Activated CD4-positive, alpha-beta T cell treated with anti-CD3 and anti-CD28 coated beads, Interleukin-2, amount 10 ng/mL, durations not matched to agents 7 days and 5 days (primary cell): ENCODE data around the gene RNFT2. TPM values are rescaled to one million over a fixed set of nuclear protein-coding genes. Genes with fewer than 3 reads are reported as not detected.
"Not testable (repeated sequence)": the region's sequence is repeated elsewhere in the genome, so short reads cannot be mapped to it uniquely, and the experiment has no call there.

Experiments
- CTCF ChIA-PET: fragments of 350-600 bp; sonication (Branson Sonifier 250); formaldehyde crosslinking; loops from one replicate; lab custom pipeline; 2021; ENCODE audit warnings: antibody characterized with exemption; lab: Charles Lee
- POLR2A ChIA-PET: fragments of 350-600 bp; sonication (Branson Sonifier 250); formaldehyde crosslinking; loops from one replicate; lab custom pipeline; 2021; ENCODE audit warnings: antibody characterized with exemption; lab: Charles Lee
- DNase-seq: peaks from one replicate; pipeline ENCODE4 v3.0.0-alpha.2; 2020
- H3K27ac Mint-ChIP-seq: one replicate; pipeline ENCODE4 v1.8.0; 2021; ENCODE audit warnings: mild to moderate bottlenecking, moderate library complexity, mixed read lengths
- H3K27me3 Mint-ChIP-seq: one replicate; pipeline ENCODE4 v1.8.0; 2021; ENCODE audit warnings: mixed read lengths
- H3K36me3 Mint-ChIP-seq: one replicate; pipeline ENCODE4 v1.8.0; 2021; ENCODE audit warnings: low read depth, mixed read lengths
- H3K4me1 Mint-ChIP-seq: one replicate; pipeline ENCODE4 v1.8.0; 2021; ENCODE audit warnings: mixed read lengths
- H3K4me3 Mint-ChIP-seq: one replicate; pipeline ENCODE4 v1.8.0; 2021; ENCODE audit warnings: mild to moderate bottlenecking, moderate library complexity, mixed read lengths
- H3K9me3 Mint-ChIP-seq: one replicate; pipeline ENCODE4 v1.8.0; 2021; ENCODE audit warnings: mixed read lengths
- total RNA-seq, 2 experiments: library from RNA; stranded (reverse); gene quantifications; one replicate each; pipeline ENCODE4 v1.2.3, GENCODE V29; 2021

The RNFT2 gene
- total RNA-seq, 2 experiments from 2014 or later = 11.7 to 15.1 TPM

DNA sequence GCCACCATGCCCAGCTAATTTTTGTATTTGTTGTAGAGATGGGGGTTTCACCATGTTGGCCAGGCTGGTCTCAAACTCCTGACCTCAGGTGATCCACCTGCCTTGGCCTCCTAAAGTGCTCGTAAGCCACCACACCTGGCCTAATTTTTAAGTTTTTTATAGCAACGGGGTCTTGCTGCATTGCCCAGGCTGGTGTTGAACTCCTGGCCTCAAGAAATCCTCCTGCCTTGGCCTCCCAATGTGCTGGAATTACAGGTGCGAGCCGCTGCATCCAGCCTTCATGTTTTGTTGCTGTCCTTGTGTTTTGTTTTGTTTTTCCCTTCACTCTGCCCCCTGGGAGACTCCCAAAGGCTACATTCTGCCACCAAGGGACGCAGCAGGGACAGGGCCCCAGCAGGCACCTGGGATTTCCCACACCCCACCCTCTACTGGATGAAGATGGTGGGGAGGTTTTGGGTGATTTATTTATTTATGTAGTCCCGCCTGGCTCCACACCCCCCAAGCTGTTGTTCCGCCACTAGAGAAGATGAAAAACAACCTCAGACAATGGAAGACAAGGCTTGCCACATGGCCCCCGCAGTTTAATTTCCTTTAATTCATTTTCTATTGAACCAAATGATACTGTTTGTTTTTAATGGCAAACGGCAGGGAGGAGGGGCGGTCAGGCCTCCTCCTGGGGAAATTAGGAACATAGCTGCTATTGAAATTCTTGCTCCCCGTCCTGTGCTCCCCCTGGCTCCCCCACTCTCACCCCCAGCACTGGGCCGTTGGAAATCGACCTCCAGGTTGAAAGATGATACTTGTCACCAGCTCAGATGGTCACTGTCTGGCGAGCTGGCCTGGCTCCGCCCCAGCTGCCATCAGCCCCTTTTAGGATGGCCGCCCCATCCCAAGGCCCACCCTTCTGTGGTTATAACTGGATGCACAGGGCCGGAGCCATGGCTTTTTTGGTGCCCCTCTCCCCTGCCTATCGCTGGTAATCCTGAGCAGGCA is 70.3 kb downstream of the RNFT2 start:
- ChIA-PET CTCF (no interaction called here), POLR2A (no interaction called here)
- Mint-ChIP-seq H3K27me3 (no peaks in the 10 kb centered on the region), H3K27ac (no peak overlapping the region), H3K36me3 (no peaks in the 10 kb centered on the region), H3K4me1 (peaks cover 6% of the 10 kb centered on the region), H3K9me3 (no peaks in the 10 kb centered on the region), H3K4me3 (no peak overlapping the region)
- no peak for DNase-seq

GRCh38 chr12:116812238-116812637 is 74.1 kb downstream of the RNFT2 start:
- no peak for DNase-seq
- Mint-ChIP-seq H3K27ac (no peak overlapping the region), H3K36me3 (no peaks in the 10 kb centered on the region), H3K4me1 (peaks cover 6% of the 10 kb centered on the region), H3K9me3 (no peaks in the 10 kb centered on the region), H3K4me3 (no peak overlapping the region), H3K27me3 (no peaks in the 10 kb centered on the region)
- CTCF ChIA-PET = no interaction called here
- POLR2A ChIA-PET = no interaction called here

DNA sequence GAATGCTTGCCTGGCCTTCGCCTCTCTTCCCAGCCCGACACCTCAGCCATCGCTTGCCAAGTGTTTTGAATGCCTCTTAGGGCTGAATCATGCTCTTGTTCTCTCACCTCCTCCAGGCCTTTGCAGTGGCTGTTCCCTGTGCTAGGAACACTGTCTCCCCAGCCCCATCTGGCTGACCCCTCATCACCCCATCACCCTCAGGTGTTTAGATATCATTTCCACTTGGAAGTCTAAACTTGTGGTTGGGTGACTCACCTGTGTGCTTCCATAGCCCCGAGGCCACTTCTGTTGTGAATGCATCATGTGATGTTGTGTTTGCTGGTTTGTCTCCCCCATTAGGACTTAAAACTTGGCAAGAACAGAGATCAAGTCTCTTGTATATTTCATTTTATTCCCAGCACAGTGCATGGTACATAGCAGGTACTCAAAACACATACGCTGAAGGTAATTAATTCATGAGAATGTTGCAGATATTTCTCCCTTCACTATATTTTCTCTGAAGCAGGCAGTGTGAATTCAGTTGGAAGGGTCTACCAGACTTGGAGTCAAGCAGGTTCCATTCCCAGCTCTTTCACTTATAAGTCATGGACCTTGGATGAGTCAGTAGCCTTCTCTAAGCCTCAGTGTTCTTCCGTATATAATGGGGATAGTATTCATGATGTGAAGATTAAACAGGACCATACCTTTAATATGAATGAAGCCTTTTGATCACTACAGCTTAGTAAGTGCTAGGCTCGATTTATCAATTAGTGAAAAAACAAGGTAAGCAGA is 75.3 kb downstream of the RNFT2 start:
- Mint-ChIP-seq H3K36me3 (no peaks in the 10 kb centered on the region), H3K27me3 (no peaks in the 10 kb centered on the region), H3K27ac (no peak overlapping the region), H3K4me1 (peaks cover 15% of the 10 kb centered on the region), H3K4me3 (no peak overlapping the region), H3K9me3 (no peaks in the 10 kb centered on the region)
- CTCF ChIA-PET = interaction anchor here (0.6 kb wide), 1 partner anchor 21 kb away, joined by 3 read pairs; no protein-coding TSS in a partner anchor
- DNase-seq = no peak
- POLR2A ChIA-PET = no interaction called here

DNA sequence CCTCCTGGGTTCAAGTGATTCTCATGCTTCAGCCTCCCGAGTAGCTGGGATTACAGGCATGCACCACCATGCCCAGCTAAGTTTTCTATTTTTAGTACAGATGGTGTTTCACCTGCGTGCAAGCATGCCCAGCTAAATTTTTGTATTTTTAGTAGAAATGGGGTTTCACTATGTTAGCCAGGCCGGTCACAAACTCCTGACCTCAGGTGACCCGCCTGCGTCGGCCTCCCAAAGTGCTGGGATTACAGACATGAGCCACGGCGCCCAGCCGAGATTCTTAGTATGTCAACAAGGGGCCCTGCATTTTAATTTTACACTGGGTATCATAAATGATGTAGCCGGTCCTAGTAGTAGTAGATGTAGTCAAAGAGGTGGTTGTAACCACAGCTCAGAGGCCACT is 76.7 kb downstream of the RNFT2 start:
- H3K4me1 Mint-ChIP-seq = peaks cover 24% of the 10 kb centered on the region
- CTCF ChIA-PET, DNase-seq, H3K9me3 Mint-ChIP-seq, H3K27ac Mint-ChIP-seq, H3K36me3 Mint-ChIP-seq, H3K27me3 Mint-ChIP-seq, POLR2A ChIA-PET, H3K4me3 Mint-ChIP-seq: not testable (repeated sequence)

DNA sequence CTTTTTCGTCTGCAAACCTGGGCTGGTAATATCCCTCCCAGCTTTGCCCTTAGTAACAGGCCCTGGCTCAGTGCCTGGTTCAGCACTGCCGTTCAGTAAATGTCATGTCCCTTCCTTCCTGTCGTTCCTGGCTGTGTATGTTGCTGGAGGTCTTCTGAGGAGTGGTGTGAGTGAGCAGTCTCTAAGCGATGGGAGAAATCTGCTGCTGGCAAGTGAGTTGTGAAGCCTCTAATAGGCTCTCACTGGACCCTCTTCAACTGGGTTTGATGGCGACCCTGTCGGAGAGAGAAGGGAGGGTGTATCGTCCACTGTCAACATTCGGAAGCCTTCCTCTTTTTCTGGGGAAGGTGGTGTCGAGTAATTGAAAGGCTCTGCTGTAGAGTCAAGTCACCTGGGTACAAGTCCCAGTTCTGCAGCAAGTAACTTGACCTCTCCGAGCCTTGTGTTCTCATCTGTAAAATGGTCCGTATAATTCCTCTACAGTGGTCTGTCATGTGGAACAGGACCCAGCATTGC is 80.3 kb downstream of the RNFT2 start:
- POLR2A ChIA-PET = no interaction called here
- Mint-ChIP-seq H3K4me1 (peaks cover 27% of the 10 kb centered on the region), H3K36me3 (no peaks in the 10 kb centered on the region), H3K9me3 (no peaks in the 10 kb centered on the region), H3K27me3 (peaks cover 4% of the 10 kb centered on the region), H3K27ac (peak overlapping the region; percentile 93), H3K4me3 (peak overlapping the region; percentile 87)
- peak; percentile 13 for DNase-seq
- CTCF ChIA-PET = interaction anchor here (0.6 kb wide), 1 partner anchor 103 kb away, joined by 4 read pairs; no protein-coding TSS in a partner anchor

- peaks cover 4% of the 10 kb centered on the region for H3K27me3 Mint-ChIP-seq
- H3K9me3 Mint-ChIP-seq = no peaks in the 10 kb centered on the region
- peak; percentile 89 for DNase-seq
- CTCF ChIA-PET = no interaction called here
- POLR2A ChIA-PET = no interaction called here
- H3K4me1 Mint-ChIP-seq = peaks cover 26% of the 10 kb centered on the region
- H3K36me3 Mint-ChIP-seq = no peaks in the 10 kb centered on the region
- H3K4me3 Mint-ChIP-seq = peak overlapping the region; percentile 87
- H3K27ac Mint-ChIP-seq = peak overlapping the region; percentile 93
Observed at GRCh38 chr12:116818948-116819832, 81.1 kb downstream of the RNFT2 start.

- Mint-ChIP-seq H3K27me3 (peaks cover 4% of the 10 kb centered on the region), H3K9me3 (no peaks in the 10 kb centered on the region), H3K36me3 (peaks cover 3% of the 10 kb centered on the region), H3K27ac (peak overlapping the region; percentile 64), H3K4me1 (peaks cover 26% of the 10 kb centered on the region), H3K4me3 (peak overlapping the region; percentile 49)
- ChIA-PET POLR2A (no interaction called here), CTCF (no interaction called here)
- DNase-seq = no peak
Observed at GRCh38 chr12:116820064-116820656, 82.0 kb downstream of the RNFT2 start.

DNA sequence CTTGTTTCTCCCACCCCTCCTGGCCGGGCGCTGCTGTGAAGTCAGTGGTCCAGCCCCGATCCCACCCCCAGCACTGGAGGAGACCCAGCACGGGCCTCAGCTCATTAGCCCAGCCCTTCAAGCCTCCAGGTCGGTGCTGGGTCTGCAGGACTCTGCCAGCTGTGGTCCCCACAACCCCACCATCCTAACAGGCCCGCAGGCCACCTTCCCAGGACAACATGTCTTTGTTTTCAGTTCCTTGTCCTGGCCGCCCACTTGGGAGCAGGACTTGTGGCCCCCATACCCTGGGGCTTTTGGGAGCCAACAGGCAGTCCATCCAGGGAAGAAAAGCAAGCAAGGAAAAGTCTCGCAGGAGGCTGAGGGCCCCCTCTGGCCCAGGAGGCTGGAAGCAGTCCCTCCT is 83.2 kb downstream of the RNFT2 start:
- no peak for DNase-seq
- ChIA-PET POLR2A (no interaction called here), CTCF (no interaction called here)
- Mint-ChIP-seq H3K27me3 (peaks cover 4% of the 10 kb centered on the region), H3K9me3 (no peaks in the 10 kb centered on the region), H3K36me3 (peaks cover 3% of the 10 kb centered on the region), H3K4me1 (peaks cover 26% of the 10 kb centered on the region), H3K27ac (no peak overlapping the region), H3K4me3 (no peak overlapping the region)

DNA sequence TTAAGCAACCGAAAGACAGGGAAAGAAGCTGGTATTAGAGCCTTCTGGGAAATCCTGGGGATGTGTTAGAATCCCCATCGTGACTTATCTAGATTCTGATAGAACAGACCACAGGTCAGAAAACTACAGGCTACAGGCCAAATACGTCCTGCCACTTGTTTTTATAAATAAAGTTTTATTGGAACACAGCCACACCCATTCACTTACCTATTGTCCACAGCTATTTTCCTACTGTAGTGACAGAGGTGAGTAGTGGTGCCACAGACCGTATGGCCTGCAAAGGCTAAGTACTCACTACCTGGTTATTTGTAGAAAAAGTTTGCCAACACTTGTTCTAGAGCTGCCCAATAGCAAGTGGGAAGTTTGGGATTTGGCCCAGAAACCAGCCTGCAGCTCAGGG is 89.3 kb downstream of the RNFT2 start:
- no peaks in the 10 kb centered on the region for H3K4me1 Mint-ChIP-seq
- peaks cover 3% of the 10 kb centered on the region for H3K36me3 Mint-ChIP-seq
- H3K4me3 Mint-ChIP-seq = no peak overlapping the region
- ChIA-PET POLR2A (no interaction called here), CTCF (interaction anchor here (1.6 kb wide), 1 partner anchor 11 kb away, joined by 5 read pairs; no protein-coding TSS in a partner anchor)
- no peaks in the 10 kb centered on the region for H3K9me3 Mint-ChIP-seq
- no peak overlapping the region for H3K27ac Mint-ChIP-seq
- no peak for DNase-seq
- H3K27me3 Mint-ChIP-seq = no peaks in the 10 kb centered on the region

GRCh38 chr12:116832353-116832752 is 94.2 kb downstream of the RNFT2 start:
- DNase-seq = no peak
- H3K4me1 Mint-ChIP-seq = no peaks in the 10 kb centered on the region
- H3K4me3 Mint-ChIP-seq = no peak overlapping the region
- H3K27me3 Mint-ChIP-seq = no peaks in the 10 kb centered on the region
- H3K9me3 Mint-ChIP-seq = no peaks in the 10 kb centered on the region
- ChIA-PET POLR2A (no interaction called here), CTCF (no interaction called here)
- no peak overlapping the region for H3K27ac Mint-ChIP-seq
- H3K36me3 Mint-ChIP-seq = no peaks in the 10 kb centered on the region

DNA sequence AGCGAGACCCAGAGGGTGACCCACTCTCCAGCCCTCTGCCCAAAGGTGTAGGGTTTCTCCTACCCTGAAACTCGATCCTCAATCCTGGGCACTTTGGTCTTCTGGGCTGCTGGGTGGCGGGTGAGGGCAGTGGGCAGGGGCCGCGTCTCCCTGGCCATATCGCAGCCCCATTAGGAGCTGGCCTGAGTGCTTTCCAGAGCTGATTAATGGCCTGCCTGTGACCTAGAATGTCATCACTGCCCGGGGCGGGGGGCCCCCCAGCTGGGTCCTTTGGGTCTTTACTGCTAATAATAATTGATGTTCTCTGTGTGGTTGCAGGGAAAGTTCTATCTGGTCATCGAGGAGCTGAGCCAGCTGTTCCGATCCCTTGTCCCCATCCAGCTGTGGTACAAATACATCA is 95.4 kb downstream of the RNFT2 start:
- DNase-seq = no peak
- ChIA-PET POLR2A (no interaction called here), CTCF (no interaction called here)
- Mint-ChIP-seq H3K4me3 (no peak overlapping the region), H3K36me3 (no peaks in the 10 kb centered on the region), H3K27ac (no peak overlapping the region), H3K27me3 (no peaks in the 10 kb centered on the region), H3K4me1 (no peaks in the 10 kb centered on the region), H3K9me3 (no peaks in the 10 kb centered on the region)

GRCh38 chr12:116835484-116835883 is 97.4 kb downstream of the RNFT2 start:
- DNase-seq = no peak
- ChIA-PET CTCF (no interaction called here), POLR2A (no interaction called here)
- Mint-ChIP-seq H3K4me3 (no peak overlapping the region), H3K27me3 (no peaks in the 10 kb centered on the region), H3K36me3 (no peaks in the 10 kb centered on the region), H3K9me3 (no peaks in the 10 kb centered on the region), H3K4me1 (no peaks in the 10 kb centered on the region), H3K27ac (no peak overlapping the region)
